Measurements from ENCODE around the gene SUCLG2.

The SUCLG2 gene

GRCh38 chr3:67437789-67438188, 216.6 kb downstream of the SUCLG2 start:
- ATAC-seq: no peak
- no peak for TF ChIP-seq ISL1 (CRISPR knock-in tag; IDR thresholded peaks at IDR 0.05)
- TF ChIP-seq, protein P1, sequence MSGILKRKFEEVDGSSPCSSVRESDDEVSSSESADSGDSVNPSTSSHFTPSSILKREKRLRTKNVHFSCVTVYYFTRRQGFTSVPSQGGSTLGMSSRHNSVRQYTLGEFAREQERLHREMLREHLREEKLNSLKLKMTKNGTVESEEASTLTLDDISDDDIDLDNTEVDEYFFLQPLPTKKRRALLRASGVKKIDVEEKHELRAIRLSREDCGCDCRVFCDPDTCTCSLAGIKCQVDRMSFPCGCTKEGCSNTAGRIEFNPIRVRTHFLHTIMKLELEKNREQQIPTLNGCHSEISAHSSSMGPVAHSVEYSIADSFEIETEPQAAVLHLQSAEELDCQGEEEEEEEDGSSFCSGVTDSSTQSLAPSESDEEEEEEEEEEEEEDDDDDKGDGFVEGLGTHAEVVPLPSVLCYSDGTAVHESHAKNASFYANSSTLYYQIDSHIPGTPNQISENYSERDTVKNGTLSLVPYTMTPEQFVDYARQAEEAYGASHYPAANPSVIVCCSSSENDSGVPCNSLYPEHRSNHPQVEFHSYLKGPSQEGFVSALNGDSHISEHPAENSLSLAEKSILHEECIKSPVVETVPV (CRISPR knock-in tag; IDR thresholded peaks at IDR 0.05): no peak
- TF ChIP-seq TCF4 (CRISPR knock-in tag; IDR thresholded peaks at IDR 0.05; ENCODE audit: borderline replicate concordance): no peak
- no peak for TF ChIP-seq ZFP3 (CRISPR knock-in tag; IDR thresholded peaks at IDR 0.05)
- TF ChIP-seq OSR1 (CRISPR knock-in tag; IDR thresholded peaks at IDR 0.05): no peak
- no peak for TF ChIP-seq TOX (CRISPR knock-in tag; IDR thresholded peaks at IDR 0.05; ENCODE audit: borderline replicate concordance)
- no peak for TF ChIP-seq ZFP30 (CRISPR knock-in tag; IDR thresholded peaks at IDR 0.05)
- no peak for TF ChIP-seq ZNF70 (CRISPR knock-in tag; IDR thresholded peaks at IDR 0.05)

GRCh38 chr3:67437090-67437489, 217.3 kb downstream of the SUCLG2 start:
- no peak for ATAC-seq
- TF ChIP-seq ISL1 (CRISPR knock-in tag; IDR thresholded peaks at IDR 0.05): 0 out of 2 replicates have a peak, but pooled peaks have one; percentile 10
- no peak for TF ChIP-seq PPARA (CRISPR knock-in tag; IDR thresholded peaks at IDR 0.05; ENCODE audit: borderline replicate concordance)
- TF ChIP-seq ZFP30 (CRISPR knock-in tag; IDR thresholded peaks at IDR 0.05): no peak
- no peak for TF ChIP-seq SNAI2 (CRISPR knock-in tag; IDR thresholded peaks at IDR 0.05)
- no peak for TF ChIP-seq ZNF70 (CRISPR knock-in tag; IDR thresholded peaks at IDR 0.05)
- TF ChIP-seq ESRRG (CRISPR knock-in tag; IDR thresholded peaks at IDR 0.05): no peak
- TF ChIP-seq ZNF565 (CRISPR knock-in tag; conservative IDR thresholded peaks at IDR 0.05; ENCODE audit: low read depth): no peak

DNA sequence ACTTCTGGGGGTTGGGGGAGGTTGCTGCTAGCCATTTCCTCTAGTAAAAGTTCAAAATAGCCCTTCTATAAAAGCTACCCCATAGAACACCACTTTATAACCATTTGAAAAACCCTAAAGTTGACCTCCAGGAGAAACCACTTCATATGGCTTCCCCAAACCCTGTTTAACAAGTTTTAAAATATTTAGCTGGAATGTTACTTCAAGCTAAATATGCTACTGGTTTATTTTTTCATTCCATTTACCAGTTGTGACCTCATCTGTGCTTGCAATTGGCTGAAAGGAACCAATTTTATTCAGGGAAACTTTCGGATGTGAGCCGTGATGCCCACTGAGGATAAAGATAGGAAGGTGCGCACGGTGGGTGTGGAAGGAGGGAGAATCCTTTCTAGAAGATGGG, 221.3 kb downstream of the SUCLG2 start:
- no peak for ATAC-seq

More for the DNA sequence above, 221.3 kb downstream of the SUCLG2 start:
- TF ChIP-seq PATZ1 (CRISPR knock-in tag; IDR thresholded peaks at IDR 0.05; ENCODE audit: borderline replicate concordance) (no peak), SNAI2 (CRISPR knock-in tag; IDR thresholded peaks at IDR 0.05) (no peak), TCF4 (CRISPR knock-in tag; IDR thresholded peaks at IDR 0.05; ENCODE audit: borderline replicate concordance) (no peak), GLIS3 (CRISPR knock-in tag; IDR thresholded peaks at IDR 0.05) (no peak), POU6F1 (CRISPR knock-in tag; IDR thresholded peaks at IDR 0.05; ENCODE audit: borderline replicate concordance, low read depth) (no peak), ESRRG (CRISPR knock-in tag; IDR thresholded peaks at IDR 0.05) (no peak), ZFP30 (CRISPR knock-in tag; IDR thresholded peaks at IDR 0.05) (no peak), PPARA (CRISPR knock-in tag; IDR thresholded peaks at IDR 0.05; ENCODE audit: borderline replicate concordance) (no peak), ZNF565 (CRISPR knock-in tag; conservative IDR thresholded peaks at IDR 0.05; ENCODE audit: low read depth) (no peak), CSDC2 (CRISPR knock-in tag; IDR thresholded peaks at IDR 0.05) (no peak), ISL1 (CRISPR knock-in tag; IDR thresholded peaks at IDR 0.05) (no peak), ZNF70 (CRISPR knock-in tag; IDR thresholded peaks at IDR 0.05) (no peak), BACH2 (CRISPR knock-in tag; IDR thresholded peaks at IDR 0.05; ENCODE audit: borderline replicate concordance) (no peak), CREB5 (CRISPR knock-in tag; IDR thresholded peaks at IDR 0.05; ENCODE audit: low read depth) (no peak), OSR1 (CRISPR knock-in tag; IDR thresholded peaks at IDR 0.05) (no peak), TOX (CRISPR knock-in tag; IDR thresholded peaks at IDR 0.05; ENCODE audit: borderline replicate concordance) (no peak), ZFP3 (CRISPR knock-in tag; IDR thresholded peaks at IDR 0.05) (no peak)
- TF ChIP-seq, protein P1 (CRISPR knock-in tag; IDR thresholded peaks at IDR 0.05): no peak
- TF ChIP-seq, protein P2, sequence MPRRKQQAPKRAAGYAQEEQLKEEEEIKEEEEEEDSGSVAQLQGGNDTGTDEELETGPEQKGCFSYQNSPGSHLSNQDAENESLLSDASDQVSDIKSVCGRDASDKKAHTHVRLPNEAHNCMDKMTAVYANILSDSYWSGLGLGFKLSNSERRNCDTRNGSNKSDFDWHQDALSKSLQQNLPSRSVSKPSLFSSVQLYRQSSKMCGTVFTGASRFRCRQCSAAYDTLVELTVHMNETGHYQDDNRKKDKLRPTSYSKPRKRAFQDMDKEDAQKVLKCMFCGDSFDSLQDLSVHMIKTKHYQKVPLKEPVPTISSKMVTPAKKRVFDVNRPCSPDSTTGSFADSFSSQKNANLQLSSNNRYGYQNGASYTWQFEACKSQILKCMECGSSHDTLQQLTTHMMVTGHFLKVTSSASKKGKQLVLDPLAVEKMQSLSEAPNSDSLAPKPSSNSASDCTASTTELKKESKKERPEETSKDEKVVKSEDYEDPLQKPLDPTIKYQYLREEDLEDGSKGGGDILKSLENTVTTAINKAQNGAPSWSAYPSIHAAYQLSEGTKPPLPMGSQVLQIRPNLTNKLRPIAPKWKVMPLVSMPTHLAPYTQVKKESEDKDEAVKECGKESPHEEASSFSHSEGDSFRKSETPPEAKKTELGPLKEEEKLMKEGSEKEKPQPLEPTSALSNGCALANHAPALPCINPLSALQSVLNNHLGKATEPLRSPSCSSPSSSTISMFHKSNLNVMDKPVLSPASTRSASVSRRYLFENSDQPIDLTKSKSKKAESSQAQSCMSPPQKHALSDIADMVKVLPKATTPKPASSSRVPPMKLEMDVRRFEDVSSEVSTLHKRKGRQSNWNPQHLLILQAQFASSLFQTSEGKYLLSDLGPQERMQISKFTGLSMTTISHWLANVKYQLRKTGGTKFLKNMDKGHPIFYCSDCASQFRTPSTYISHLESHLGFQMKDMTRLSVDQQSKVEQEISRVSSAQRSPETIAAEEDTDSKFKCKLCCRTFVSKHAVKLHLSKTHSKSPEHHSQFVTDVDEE (CRISPR knock-in tag; IDR thresholded peaks at IDR 0.05): no peak

All from SK-N-SH treated with all-trans-retinoic acid at 6 μM for 48 hours (cell line).